H1 (cell line): ENCODE results near the gene B3GALT6. TPM values are rescaled to one million over a fixed set of nuclear protein-coding genes. Genes with fewer than 3 reads are reported as not detected.

Source experiments
- CTCF ChIA-PET: fragments of 300-600 bp; sonication (Branson Sonifier 250); formaldehyde crosslinking; loops from one replicate; lab custom pipeline; 2021; ENCODE audit not compliant: partially characterized antibody; lab: Charles Lee
- POLR2A ChIA-PET: fragments of 300-600 bp; sonication (Branson Sonifier 250); formaldehyde crosslinking; loops from one replicate; lab custom pipeline; 2021; ENCODE audit warnings: inconsistent platforms; ENCODE audit not compliant: partially characterized antibody; lab: Charles Lee
- DNase-seq, 2 experiments: peaks; one replicate each; pipeline versions ENCODE4 v3.0.0 to v3.0.0-alpha.2; 2010 to 2022; ENCODE audit warnings: low spot score in 2 of 2, low read depth in 1 of 2, mixed read lengths in 1 of 2
- FAIRE-seq: peaks from 2 replicates; lab custom pipeline; 2011; peaks lifted over from hg19 to GRCh38; lab: Jason Lieb, UNC
- H2AFZ ChIP-seq: 2 replicates; pipeline ENCODE4 v1.8.1; 2012; ENCODE audit warnings: low read length, inconsistent platforms
- H2AK5ac ChIP-seq: 2 replicates; pipeline ENCODE4 v1.6.1; 2013; ENCODE audit warnings: low read depth, low read length
- H2BK120ac ChIP-seq: replicated peaks from 2 replicates; pipeline ENCODE3; 2013; ENCODE audit warnings: low read depth, low read length, inconsistent platforms
- H2BK12ac ChIP-seq: 2 replicates; pipeline ENCODE4 v1.6.1; 2013; ENCODE audit warnings: low read depth, low read length
- H2BK15ac ChIP-seq: 2 replicates; pipeline ENCODE4 v1.6.1; 2013; ENCODE audit warnings: low read length
- H2BK20ac ChIP-seq: 2 replicates; pipeline ENCODE4 v1.6.1; 2013; ENCODE audit warnings: low read length
- H2BK5ac ChIP-seq: 2 replicates; pipeline ENCODE4 v1.6.1; 2013; ENCODE audit warnings: low read depth, low read length
- H3K14ac ChIP-seq: 2 replicates; pipeline ENCODE4 v1.6.1; 2013; ENCODE audit warnings: inconsistent platforms; ENCODE audit not compliant: insufficient read length
- H3K18ac ChIP-seq: 2 replicates; pipeline ENCODE4 v1.6.1; 2013; ENCODE audit warnings: low read length; ENCODE audit errors: extremely low read depth
- H3K23ac ChIP-seq: 2 replicates; pipeline ENCODE4 v1.6.1; 2013; ENCODE audit warnings: inconsistent platforms; ENCODE audit not compliant: insufficient read length
- H3K23me2 ChIP-seq: 2 replicates; pipeline ENCODE4 v1.6.1; 2013; ENCODE audit warnings: low read depth, low read length
- H3K27ac ChIP-seq: 2 replicates; pipeline ENCODE4 v1.6.1; 2011; ENCODE audit warnings: low read depth, low read length, inconsistent platforms
- H3K27me3 ChIP-seq, 4 experiments: replicated peaks in 1 of 4; 1 replicate in 1 of 4; 2 replicates in 3 of 4; pipeline versions ENCODE4 v1.6.1 to v1.8.1; 2011 to 2013; ENCODE audit warnings: low read length in 3 of 4, mild to moderate bottlenecking in 3 of 4, inconsistent platforms in 2 of 4, mixed read lengths in 2 of 4, moderate library complexity in 1 of 4; ENCODE audit not compliant: control insufficient read depth in 3 of 4, insufficient read depth in 3 of 4; ENCODE audit errors: extremely low read depth in 1 of 4
- H3K36me3 ChIP-seq, 4 experiments: 2 replicates each; pipeline versions ENCODE4 v1.6.1 to v1.8.1; 2011 to 2013; ENCODE audit warnings: mild to moderate bottlenecking in 4 of 4, low read length in 3 of 4, moderate library complexity in 2 of 4, control low read depth in 1 of 4, inconsistent platforms in 1 of 4; ENCODE audit not compliant: insufficient read depth in 4 of 4, control insufficient read depth in 2 of 4
- H3K4ac ChIP-seq: replicated peaks from 2 replicates; pipeline ENCODE3; 2013; ENCODE audit warnings: low read length, low read depth, mixed read lengths, inconsistent platforms; ENCODE audit not compliant: insufficient read length
- H3K4me1 ChIP-seq, 4 experiments: replicated peaks in 1 of 4; 1 replicate in 1 of 4; 2 replicates in 3 of 4; pipeline versions ENCODE4 v1.6.1 to v1.8.1; 2011 to 2013; ENCODE audit warnings: low read length in 3 of 4, inconsistent platforms in 2 of 4, mixed read lengths in 1 of 4; ENCODE audit not compliant: insufficient read depth in 4 of 4, control insufficient read depth in 3 of 4
- H3K4me2 ChIP-seq, 2 experiments: 2 replicates each; pipeline versions ENCODE4 v1.6.1 to v1.8.1; 2011 to 2013; ENCODE audit warnings: low read depth in 2 of 2, low read length in 2 of 2, control low read depth in 1 of 2, inconsistent platforms in 1 of 2, mild to moderate bottlenecking in 1 of 2; ENCODE audit not compliant: insufficient read depth in 1 of 2
- H3K4me3 ChIP-seq, 4 experiments: fragments of 200-600, 300-600 bp in 1 of 4; sonication (generic), shearing (Covaris generic), sonication (Bioruptor Twin) in 1 of 4; 2 replicates each; pipeline versions ENCODE4 v1.5.1 to v1.8.1; 2011 to 2016; ENCODE audit warnings: low read length in 4 of 4, low read depth in 3 of 4, control low read depth in 2 of 4, inconsistent platforms in 2 of 4, mild to moderate bottlenecking in 2 of 4, mixed read lengths in 1 of 4, moderate library complexity in 1 of 4; ENCODE audit not compliant: insufficient read depth in 2 of 4; ENCODE audit errors: extremely low read depth in 1 of 4
- H3K56ac ChIP-seq: replicated peaks from 2 replicates; pipeline ENCODE3; 2013; ENCODE audit warnings: low read depth, mild to moderate bottlenecking, mixed read lengths, low read length, inconsistent platforms; ENCODE audit not compliant: insufficient read length
- H3K79me1 ChIP-seq: 2 replicates; pipeline ENCODE4 v1.6.1; 2013; ENCODE audit warnings: low read depth, low read length, control low read depth
- H3K79me2 ChIP-seq, 2 experiments: 2 replicates each; pipeline versions ENCODE4 v1.6.1 to v1.8.1; 2012 to 2013; ENCODE audit warnings: low read length in 2 of 2, mild to moderate bottlenecking in 2 of 2, inconsistent platforms in 1 of 2; ENCODE audit not compliant: insufficient read depth in 2 of 2, control insufficient read depth in 1 of 2
- H3K9ac ChIP-seq, 4 experiments: replicated peaks in 1 of 4; 1 replicate in 1 of 4; 2 replicates in 3 of 4; pipeline versions ENCODE4 v1.6.1 to v1.8.1; 2011 to 2013; ENCODE audit warnings: low read depth in 3 of 4, low read length in 3 of 4, control low read depth in 2 of 4, mild to moderate bottlenecking in 2 of 4, moderate library complexity in 2 of 4, inconsistent platforms in 1 of 4; ENCODE audit errors: extremely low read depth in 1 of 4
- H3K9me3 ChIP-seq, 2 experiments: 2 replicates each; pipeline versions ENCODE4 v1.6.1 to v1.8.1; 2012 to 2013; ENCODE audit warnings: mild to moderate bottlenecking in 2 of 2, moderate library complexity in 2 of 2, control low read depth in 1 of 2, inconsistent platforms in 1 of 2, low read depth in 1 of 2, low read length in 1 of 2, mixed read lengths in 1 of 2; ENCODE audit not compliant: insufficient read depth in 2 of 2
- H4K20me1 ChIP-seq, 2 experiments: replicated peaks in 1 of 2; 2 replicates each; pipeline versions ENCODE3 to v1.8.1; 2011 to 2013; ENCODE audit warnings: inconsistent platforms in 2 of 2, low read length in 2 of 2, mild to moderate bottlenecking in 1 of 2; ENCODE audit not compliant: insufficient read depth in 2 of 2, control insufficient read depth in 1 of 2
- H4K5ac ChIP-seq: 2 replicates; pipeline ENCODE4 v1.6.1; 2013; ENCODE audit warnings: low read length, low read depth, mixed read lengths, inconsistent platforms; ENCODE audit not compliant: insufficient read length
- H4K8ac ChIP-seq: 2 replicates; pipeline ENCODE4 v1.8.0; 2013; ENCODE audit warnings: mild to moderate bottlenecking, moderate library complexity, low read length, inconsistent platforms; ENCODE audit not compliant: insufficient read depth; ENCODE audit errors: extremely low read depth
- H4K91ac ChIP-seq: replicated peaks from 2 replicates; pipeline ENCODE3; 2013; ENCODE audit warnings: low read length, mixed read lengths, inconsistent platforms; ENCODE audit not compliant: insufficient read length
- HDAC2 ChIP-seq, 2 experiments: fragments of 300-600 bp in 1 of 2; sonication (generic) in 1 of 2; IDR thresholded peaks; 2 replicates each; pipeline ENCODE4 v1.6.1; 2011 to 2012; ENCODE audit warnings: low read depth in 2 of 2, low read length in 2 of 2, mild to moderate bottlenecking in 2 of 2, moderate library complexity in 2 of 2, borderline replicate concordance in 1 of 2, inconsistent platforms in 1 of 2
- KDM1A ChIP-seq: fragments of 200-600, 300-600 bp; sonication (generic); IDR thresholded peaks from 2 replicates; pipeline ENCODE4 v1.7.1; 2016; ENCODE audit warnings: mild to moderate bottlenecking, low read length, borderline replicate concordance
- KDM4A ChIP-seq: IDR thresholded peaks from one replicate; pipeline ENCODE4 v1.7.1; 2012; ENCODE audit warnings: low read depth, mild to moderate bottlenecking, moderate library complexity, low read length, inconsistent platforms; ENCODE audit not compliant: severe bottlenecking
- POLR2A ChIP-seq, 2 experiments: IDR thresholded peaks; 1 replicate in 1 of 2; 2 replicates in 1 of 2; pipeline ENCODE4 v1.6.1; 2011; ENCODE audit warnings: low read depth in 2 of 2, low read length in 2 of 2, mild to moderate bottlenecking in 2 of 2; ENCODE audit errors: control extremely low read depth in 1 of 2
- RAD21 ChIP-seq, 2 experiments: IDR thresholded peaks in 1 of 2; conservative IDR thresholded peaks in 1 of 2; 2 replicates each; pipeline ENCODE4 v1.6.1; 2011; ENCODE audit warnings: low read depth in 2 of 2, low read length in 2 of 2, improper control_type of control experiment in 1 of 2, inconsistent platforms in 1 of 2, mild to moderate bottlenecking in 1 of 2, moderate library complexity in 1 of 2
- RFX5 ChIP-seq: IDR thresholded peaks from 2 replicates; pipeline ENCODE4 v1.6.1; 2011; ENCODE audit warnings: low read depth, low read length, improper control_type of control experiment, borderline replicate concordance
- SIN3A ChIP-seq, 2 experiments: IDR thresholded peaks in 1 of 2; conservative IDR thresholded peaks in 1 of 2; 2 replicates each; pipeline ENCODE4 v1.6.1; 2011 to 2012; ENCODE audit warnings: low read length in 2 of 2, improper control_type of control experiment in 1 of 2, low read depth in 1 of 2, mild to moderate bottlenecking in 1 of 2
- SUZ12 ChIP-seq: fragments of 200-600 bp; sonication (generic); IDR thresholded peaks from 2 replicates; pipeline ENCODE4 v1.6.1; 2012; ENCODE audit warnings: mild to moderate bottlenecking, inconsistent platforms, low read length, moderate library complexity, mixed read lengths
- TAF1 ChIP-seq: IDR thresholded peaks from 2 replicates; pipeline ENCODE4 v1.6.1; 2011; ENCODE audit warnings: mild to moderate bottlenecking, low read depth, low read length
- WGBS, 2 experiments: shearing (Covaris generic) in 1 of 2; methylation state at CpG; one replicate each; pipeline versions ENCODE4 v1.1.6 to v1.1.7; 2013 to 2015; ENCODE audit warnings: low lambda C conversion rate in 2 of 2, mixed read lengths in 2 of 2, inconsistent platforms in 1 of 2, low coverage in 1 of 2, missing lambda C conversion rate in 1 of 2; ENCODE audit not compliant: insufficient replicate concordance in 2 of 2, insufficient coverage in 1 of 2, insufficient read length in 1 of 2; ENCODE audit errors: extremely low coverage in 1 of 2, missing lambda C conversion rate in 1 of 2; 5-methylcytosine and 5-hydroxymethylcytosine counted together
- polyA plus RNA-seq, 7 experiments: library from polyadenylated mRNA; depleted of rRNA in 3 of 7; stranded (reverse) in 5 of 7; unstranded in 2 of 7; fragments of >200 nt in 5 of 7; fragments of 200-250 nt in 2 of 7; gene quantifications; 1 replicate in 5 of 7; 2 replicates in 1 of 7; 4 replicates in 1 of 7; pipeline versions ENCODE4 v1.2.1 to v1.2.3, GENCODE V29; 2011 to 2013; ENCODE audit warnings: missing spikeins in 2 of 7, mixed read lengths in 2 of 7
- total RNA-seq: library from RNA; stranded (reverse); fragmentation: NEBNext Ultra II Directional; extraction: Animal tissue kit (Norgen Biotek cat#: 25700); gene quantifications from 2 replicates; pipeline ENCODE4 v1.2.1, GENCODE V29; 2021

B3GALT6 gene
- total and polyA plus RNA-seq, 2 of the 8 experiments (the other 6 are each of a cell fraction or from before 2014, with no cell fraction given), result 18.4 to 20.4 TPM

DNA sequence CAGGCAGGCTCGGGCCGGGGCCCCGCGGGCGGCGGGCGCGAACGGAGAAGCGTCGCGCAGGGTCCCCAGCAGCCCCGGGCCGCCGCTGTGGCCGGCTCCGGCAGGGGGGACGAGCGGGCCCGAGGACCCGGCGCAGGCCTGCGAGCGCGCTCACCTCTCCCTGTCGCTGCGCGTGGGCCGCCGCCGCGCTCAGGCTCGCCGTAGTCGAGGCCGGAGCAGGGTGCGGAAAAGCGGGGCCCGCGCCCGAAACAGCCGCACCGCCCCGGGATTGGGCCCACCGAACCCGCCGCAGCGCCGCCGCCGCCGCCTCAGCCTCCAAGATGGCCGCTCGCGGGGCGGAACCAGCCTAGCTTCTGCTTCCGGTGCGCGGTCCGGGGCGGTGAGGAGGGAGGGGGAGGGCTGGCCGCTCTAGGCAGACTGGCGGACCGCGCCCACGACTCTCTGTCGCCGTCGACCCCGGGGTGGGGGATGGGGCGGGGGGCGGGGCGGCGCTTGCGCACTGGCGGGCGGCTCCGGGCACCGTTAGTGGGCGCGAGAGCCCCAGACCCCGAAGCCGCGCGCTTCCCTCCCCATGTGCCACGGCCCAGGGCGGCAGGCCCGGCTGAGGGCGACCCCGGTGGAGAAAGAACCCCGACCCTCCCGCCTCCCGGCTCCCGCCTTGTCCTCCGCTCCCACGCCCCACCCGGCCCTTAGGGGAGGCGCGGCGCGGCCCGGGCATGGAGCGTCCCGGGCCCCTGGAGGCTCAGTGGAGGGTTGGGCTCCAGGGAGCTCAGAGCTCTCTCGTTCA lies 41.7 kb downstream of the B3GALT6 start, which contains the start of gene UBE2J2:
TSS of gene UBE2J2 (minus strand) at position 343 of the 787 bp plus-strand sequence. CDS start 5,862 bp downstream, outside the sequence.
- H2AK5ac ChIP-seq, result no peak within 1 kb of the TSS
- peak within 1 kb of the TSS; percentile 75; the same call in 1 of the 2 replicates for H2BK15ac ChIP-seq
- peak within 1 kb of the TSS; percentile 18; the same call in 1 of the 2 replicates for H2BK12ac ChIP-seq
- peak within 1 kb of the TSS; percentile 99 for H4K8ac ChIP-seq
- H3K9ac ChIP-seq, result peak within 1 kb of the TSS; percentile 71 to 99 (median 88)
- H3K4me3 ChIP-seq, result peak within 1 kb of the TSS; percentile 88 to 99 (median 91)
- H3K9me3 ChIP-seq, result no peaks in the 10 kb centered on the region
- H3K14ac ChIP-seq, result no peak within 1 kb of the TSS
- H4K5ac ChIP-seq, result no peak within 1 kb of the TSS
- H3K18ac ChIP-seq, result peak within 1 kb of the TSS; percentile 5; the same call in 1 of the 2 replicates
- peaks cover 20 to 22% of the 10 kb centered on the region in 2 experiments for H4K20me1 ChIP-seq
- POLR2A ChIA-PET, result interaction anchor here (0.7 to 3.0 kb wide), 6 partner anchors 12 to 129 kb away, joined by 3 to 12 read pairs (median 4); no protein-coding TSS in a partner anchor
- H3K27ac ChIP-seq, result peak within 1 kb of the TSS; percentile 83; the same call in 1 of the 2 replicates
- H3K23ac ChIP-seq, result no peak within 1 kb of the TSS
- no peak within 1 kb of the TSS for H2BK120ac ChIP-seq
- FAIRE-seq, result no peak
- peak; percentile 58 to 90 for DNase-seq
- H3K4me2 ChIP-seq, result peak within 1 kb of the TSS; percentile 81 to 95
- peaks cover 0 to 2% (median under 1%) of the 10 kb centered on the region in 4 experiments; a peak in 1 of 8 replicates for H3K36me3 ChIP-seq
- H3K4me1 ChIP-seq, result peaks cover 0 to 17% (median 8%) of the 10 kb centered on the region in 4 experiments; a peak in 5 of 7 replicates
- H3K23me2 ChIP-seq, result peaks cover 12% of the 10 kb centered on the region; the same call in 1 of the 2 replicates
- peak within 1 kb of the TSS; percentile 66; the same call in 1 of the 2 replicates for H2BK5ac ChIP-seq
- H3K79me1 ChIP-seq, result peaks cover 19% of the 10 kb centered on the region
- CTCF ChIA-PET, result interaction anchor here (1.4 kb wide), 1 partner anchor 18 kb away, joined by 5 read pairs; no protein-coding TSS in a partner anchor
- WGBS, 2 experiments, result 1% methylated on average over 43 of the region's 105 CpGs; no CpG with 5 or more reads in 1 of the 2 experiments
- no peaks in the 10 kb centered on the region; a peak in 1 of 7 replicates for H3K27me3 ChIP-seq
- peak within 1 kb of the TSS; percentile 9; the same call in 1 of the 2 replicates for H2AFZ ChIP-seq
- H3K4ac ChIP-seq, result peak within 1 kb of the TSS; percentile 75
- peak within 1 kb of the TSS; percentile 46 for H3K56ac ChIP-seq
- H2BK20ac ChIP-seq, result no peak within 1 kb of the TSS
- peak within 1 kb of the TSS; percentile 22 for H4K91ac ChIP-seq
- peaks cover 12 to 42% of the 10 kb centered on the region in 2 experiments; a peak in 3 of 4 replicates for H3K79me2 ChIP-seq
- peak in 1 of 2 experiments; percentile 54; a peak in 1 of 4 replicates for TF ChIP-seq SIN3A (conservative IDR thresholded peaks at IDR 0.05 in 1 of 2, IDR thresholded peaks at IDR 0.05 in 1 of 2; ENCODE audit: low read depth in 1 of 2, low read length in 2 of 2)
- TF ChIP-seq RFX5, result no peak
- TF ChIP-seq KDM1A, result 0 out of 2 replicates have a peak, but pooled peaks have one; percentile 31
- TF ChIP-seq SUZ12, result no peak
- TF ChIP-seq KDM4A, result peak; percentile 62
- no peak for TF ChIP-seq RAD21 (IDR thresholded peaks at IDR 0.05 in 1 of 2, conservative IDR thresholded peaks at IDR 0.05 in 1 of 2; ENCODE audit: low read depth in 2 of 2, low read length in 2 of 2)
- peak in 1 of 2 experiments; percentile 77; a peak in 2 of 3 replicates for TF ChIP-seq POLR2A (IDR thresholded peaks at IDR 0.05; ENCODE audit: control extremely low read depth in 1 of 2, low read depth in 2 of 2, low read length in 2 of 2)
- no peak for TF ChIP-seq HDAC2 (IDR thresholded peaks at IDR 0.05; ENCODE audit: borderline replicate concordance in 1 of 2, low read depth in 2 of 2, low read length in 2 of 2)
- TF ChIP-seq TAF1, result peak; percentile 74
